BJ (cell line): Measurements from ENCODE around the gene USP31. TPM values are rescaled to one million over a fixed set of nuclear protein-coding genes. Genes with fewer than 3 reads are reported as not detected.

ENCODE experiments used
- CTCF ChIA-PET: fragments of 350-600 bp; formaldehyde crosslinking; extraction: SDS; loops from one replicate; lab custom pipeline; 2021; ENCODE audit warnings: antibody characterized with exemption, inconsistent platforms; lab: Yijun Ruan, JAX
- POLR2A ChIA-PET: fragments of 300-600 bp; sonication (Branson Sonifier 250); formaldehyde crosslinking; extraction: SDS; loops from one replicate; lab custom pipeline; 2021; ENCODE audit warnings: antibody characterized with exemption; lab: Charles Lee
- DNase-seq: peaks from one replicate; pipeline ENCODE4 v3.0.0-alpha.2; 2011; ENCODE audit warnings: low read depth
- H3K27me3 ChIP-seq: 2 replicates; pipeline ENCODE4 v1.6.0; 2011; ENCODE audit warnings: low read length; ENCODE audit not compliant: control insufficient read depth, insufficient read depth
- H3K36me3 ChIP-seq: 2 replicates; pipeline ENCODE4 v1.5.1; 2011; ENCODE audit warnings: low read length; ENCODE audit not compliant: control insufficient read depth, insufficient read depth
- H3K4me3 ChIP-seq: 2 replicates; pipeline ENCODE4 v1.5.1; 2011; ENCODE audit warnings: low read depth, mild to moderate bottlenecking, control low read depth, low read length
- polyA plus RNA-seq: library from polyadenylated mRNA; depleted of rRNA; stranded (reverse); fragments of >200 nt; gene quantifications from 2 replicates; pipeline ENCODE4 v1.2.3, GENCODE V29; 2011
- TF ChIP-seq, protein P1 (sequence below): IDR thresholded peaks from 2 replicates; pipeline ENCODE4 v1.5.1; 2011; ENCODE audit warnings: low read depth, mild to moderate bottlenecking, control low read depth, inconsistent platforms, low read length, moderate library complexity; ENCODE audit not compliant: insufficient read depth

Gene USP31
- polyA plus RNA-seq, 1 experiment, result 5.4 TPM

DNA sequence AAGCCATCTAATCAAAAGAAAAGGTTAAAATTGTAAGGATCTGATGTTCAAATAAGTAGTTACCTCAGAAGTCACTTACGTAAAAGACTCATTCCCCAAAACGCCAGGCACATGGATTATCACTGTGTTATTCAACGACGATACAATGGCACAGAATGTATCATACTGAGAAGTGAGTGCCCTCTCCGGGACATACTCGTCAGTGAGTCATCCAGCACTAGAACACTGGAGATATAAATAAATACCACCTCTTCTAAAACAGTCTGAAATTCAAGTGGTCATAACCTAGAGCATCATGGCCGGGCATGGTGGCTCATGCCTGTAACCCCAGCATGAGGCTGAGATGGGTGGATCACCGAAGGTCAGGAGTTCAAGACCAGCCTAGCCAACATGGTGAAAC is 24.9 kb downstream of the USP31 start:
- ChIA-PET POLR2A (no interaction called here), CTCF (no interaction called here)
- TF ChIP-seq, protein P1, sequence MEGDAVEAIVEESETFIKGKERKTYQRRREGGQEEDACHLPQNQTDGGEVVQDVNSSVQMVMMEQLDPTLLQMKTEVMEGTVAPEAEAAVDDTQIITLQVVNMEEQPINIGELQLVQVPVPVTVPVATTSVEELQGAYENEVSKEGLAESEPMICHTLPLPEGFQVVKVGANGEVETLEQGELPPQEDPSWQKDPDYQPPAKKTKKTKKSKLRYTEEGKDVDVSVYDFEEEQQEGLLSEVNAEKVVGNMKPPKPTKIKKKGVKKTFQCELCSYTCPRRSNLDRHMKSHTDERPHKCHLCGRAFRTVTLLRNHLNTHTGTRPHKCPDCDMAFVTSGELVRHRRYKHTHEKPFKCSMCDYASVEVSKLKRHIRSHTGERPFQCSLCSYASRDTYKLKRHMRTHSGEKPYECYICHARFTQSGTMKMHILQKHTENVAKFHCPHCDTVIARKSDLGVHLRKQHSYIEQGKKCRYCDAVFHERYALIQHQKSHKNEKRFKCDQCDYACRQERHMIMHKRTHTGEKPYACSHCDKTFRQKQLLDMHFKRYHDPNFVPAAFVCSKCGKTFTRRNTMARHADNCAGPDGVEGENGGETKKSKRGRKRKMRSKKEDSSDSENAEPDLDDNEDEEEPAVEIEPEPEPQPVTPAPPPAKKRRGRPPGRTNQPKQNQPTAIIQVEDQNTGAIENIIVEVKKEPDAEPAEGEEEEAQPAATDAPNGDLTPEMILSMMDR, result no peak
- Histone ChIP-seq H3K36me3 (no peaks in the 10 kb centered on the region), H3K27me3 (no peaks in the 10 kb centered on the region), H3K4me3 (no peak overlapping the region)
- DNase-seq, result no peak

DNA sequence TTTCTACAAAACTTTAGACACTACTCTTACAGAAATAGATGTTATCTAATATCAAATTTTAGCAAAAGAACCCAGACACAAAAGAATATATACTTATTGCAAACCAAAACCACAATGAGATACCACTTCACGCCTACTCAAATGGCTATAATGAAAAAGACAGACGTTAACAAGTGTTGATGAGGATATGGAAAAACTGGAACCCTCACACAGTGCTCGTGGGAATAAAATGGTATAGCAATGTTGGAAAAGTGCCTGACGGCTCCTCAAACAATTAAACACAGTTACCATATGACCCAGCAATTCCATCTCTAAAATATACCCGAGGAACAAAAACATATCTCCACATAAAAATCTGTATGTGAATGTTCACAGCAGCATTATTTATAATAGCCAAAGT is 27.1 kb downstream of the USP31 start:
- Histone ChIP-seq H3K36me3 (no peaks in the 10 kb centered on the region), H3K4me3 (no peak overlapping the region), H3K27me3 (no peaks in the 10 kb centered on the region)
- POLR2A ChIA-PET, result interaction anchor here (0.6 kb wide), 1 partner anchor 10 kb away, joined by 3 read pairs; no protein-coding TSS in a partner anchor
- no peak for DNase-seq
- CTCF ChIA-PET, result no interaction called here
- TF ChIP-seq, protein P1, result no peak

DNA sequence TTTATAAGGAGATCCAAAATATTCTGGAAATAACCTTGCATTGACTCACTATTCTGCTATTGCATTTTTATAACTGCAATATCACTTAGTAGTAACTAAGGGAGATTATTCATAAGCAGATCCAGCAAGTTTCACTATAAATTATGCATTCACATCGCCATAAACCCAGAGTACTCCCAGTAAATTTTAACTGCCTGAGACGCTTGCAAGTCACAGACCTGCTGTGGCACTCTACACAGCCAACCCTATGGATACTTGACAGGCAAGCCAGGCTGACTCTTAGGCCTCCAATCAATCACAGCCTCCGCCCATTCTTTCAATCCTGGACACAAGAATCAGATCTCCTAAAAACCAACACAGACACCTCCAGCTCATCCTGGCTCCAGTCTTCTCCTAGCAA is 28.2 kb downstream of the USP31 start:
- H3K4me3 ChIP-seq, result no peak overlapping the region
- H3K36me3 ChIP-seq, result no peaks in the 10 kb centered on the region
- TF ChIP-seq, protein P1, result no peak
- DNase-seq, result peak; percentile 17
- H3K27me3 ChIP-seq, result no peaks in the 10 kb centered on the region
- POLR2A ChIA-PET, result no interaction called here
- CTCF ChIA-PET, result no interaction called here

DNA sequence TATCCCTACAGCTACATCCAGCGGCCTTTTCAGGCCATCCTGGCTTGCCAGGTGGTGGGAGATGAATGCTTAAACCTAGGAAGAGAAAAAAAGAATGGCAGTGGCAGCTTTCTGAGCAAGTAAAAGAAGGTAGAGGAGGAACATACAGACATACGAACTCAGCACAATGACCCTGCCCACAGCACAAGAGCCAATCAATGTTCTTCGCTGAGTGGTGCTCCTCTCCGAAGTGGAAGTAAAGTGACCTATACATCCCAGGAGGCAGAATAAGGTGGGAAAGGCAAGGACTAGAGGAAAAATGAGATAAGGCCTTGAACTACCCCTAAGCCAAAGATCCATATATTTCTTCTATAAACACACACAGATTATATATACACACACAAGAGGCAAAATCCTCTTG is 28.7 kb downstream of the USP31 start:
- H3K27me3 ChIP-seq, result no peaks in the 10 kb centered on the region
- TF ChIP-seq, protein P1, result no peak
- no peak overlapping the region for H3K4me3 ChIP-seq
- ChIA-PET POLR2A (no interaction called here), CTCF (no interaction called here)
- DNase-seq, result no peak
- no peaks in the 10 kb centered on the region for H3K36me3 ChIP-seq

DNA sequence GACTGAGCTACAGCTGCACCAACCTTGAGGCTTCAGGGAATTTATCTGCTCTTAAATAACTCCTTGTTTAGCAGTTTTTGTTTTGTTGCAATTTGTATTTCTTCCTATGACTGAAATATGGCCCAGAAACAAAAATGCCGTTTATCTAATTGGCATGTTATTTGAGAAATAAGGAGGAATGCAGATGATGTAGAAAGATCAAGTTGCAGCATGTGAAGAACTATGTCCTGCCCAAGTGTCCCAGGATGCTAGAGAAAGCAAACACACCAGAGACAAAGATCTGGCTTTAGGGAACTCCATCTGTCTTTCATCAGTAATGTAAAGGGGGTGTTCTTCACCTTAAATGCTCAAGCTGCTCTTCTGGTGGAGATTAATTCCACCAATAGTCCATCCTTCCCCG is 29.7 kb downstream of the USP31 start:
- TF ChIP-seq, protein P1, result no peak
- POLR2A ChIA-PET, result no interaction called here
- no peak overlapping the region for H3K4me3 ChIP-seq
- H3K27me3 ChIP-seq, result no peaks in the 10 kb centered on the region
- CTCF ChIA-PET, result interaction anchor here (0.6 kb wide), 1 partner anchor 320 kb away, joined by 3 read pairs; no protein-coding TSS in a partner anchor
- DNase-seq, result peak; percentile 34
- no peaks in the 10 kb centered on the region for H3K36me3 ChIP-seq
